GM23248 (cell line): ENCODE results near the gene NUP42.

Source experiments
- EZH2 ChIP-seq: fragments of 200-600 bp; sonication (generic); IDR thresholded peaks from 2 replicates; pipeline ENCODE4 v1.6.1; 2018; ENCODE audit warnings: antibody characterized with exemption, mild to moderate bottlenecking; ENCODE audit not compliant: insufficient read depth, poor library complexity, severe bottlenecking
- EZH2phosphoT487 ChIP-seq: fragments of 200-600 bp; sonication (generic); IDR thresholded peaks from 2 replicates; pipeline ENCODE4 v1.6.1; 2018; ENCODE audit warnings: antibody characterized with exemption, moderate library complexity, mild to moderate bottlenecking, low read depth; ENCODE audit not compliant: insufficient read depth

GRCh38 chr7:23205909-23206767 is 24.3 kb downstream of the NUP42 start:
- TF ChIP-seq EZH2phosphoT487, result no peak
- no peak for TF ChIP-seq EZH2
